ENCODE results near the gene C9orf72.

The C9orf72 gene

DNA sequence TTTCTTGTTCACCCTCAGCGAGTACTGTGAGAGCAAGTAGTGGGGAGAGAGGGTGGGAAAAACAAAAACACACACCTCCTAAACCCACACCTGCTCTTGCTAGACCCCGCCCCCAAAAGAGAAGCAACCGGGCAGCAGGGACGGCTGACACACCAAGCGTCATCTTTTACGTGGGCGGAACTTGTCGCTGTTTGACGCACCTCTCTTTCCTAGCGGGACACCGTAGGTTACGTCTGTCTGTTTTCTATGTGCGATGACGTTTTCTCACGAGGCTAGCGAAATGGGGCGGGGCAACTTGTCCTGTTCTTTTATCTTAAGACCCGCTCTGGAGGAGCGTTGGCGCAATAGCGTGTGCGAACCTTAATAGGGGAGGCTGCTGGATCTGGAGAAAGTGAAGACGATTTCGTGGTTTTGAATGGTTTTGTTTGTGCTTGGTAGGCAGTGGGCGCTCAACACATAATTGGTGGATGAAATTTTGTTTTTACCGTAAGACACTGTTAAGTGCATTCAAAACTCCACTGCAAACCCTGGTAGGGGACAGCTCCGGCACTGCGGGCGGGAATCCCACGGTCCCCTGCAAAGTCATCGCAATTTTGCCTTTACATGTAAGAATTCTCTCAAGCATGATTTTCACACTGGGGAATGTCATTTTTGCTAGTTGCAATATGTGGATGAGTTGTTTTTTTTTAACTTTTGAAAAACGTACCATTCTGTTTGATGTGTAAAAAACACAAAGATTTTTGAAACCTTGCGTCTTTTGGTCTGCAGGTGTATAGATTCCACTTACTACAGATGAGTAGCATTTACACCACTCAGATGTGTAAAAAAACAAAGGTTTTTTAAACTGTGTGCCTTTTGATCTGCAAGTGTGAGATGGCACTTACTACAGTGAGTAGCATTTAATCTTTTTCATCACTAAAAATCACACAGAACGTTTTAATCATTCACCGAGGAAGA lies 631 bp upstream of the C9orf72 start:
- DNase-seq, result peak; percentile 97 to 98

DNA sequence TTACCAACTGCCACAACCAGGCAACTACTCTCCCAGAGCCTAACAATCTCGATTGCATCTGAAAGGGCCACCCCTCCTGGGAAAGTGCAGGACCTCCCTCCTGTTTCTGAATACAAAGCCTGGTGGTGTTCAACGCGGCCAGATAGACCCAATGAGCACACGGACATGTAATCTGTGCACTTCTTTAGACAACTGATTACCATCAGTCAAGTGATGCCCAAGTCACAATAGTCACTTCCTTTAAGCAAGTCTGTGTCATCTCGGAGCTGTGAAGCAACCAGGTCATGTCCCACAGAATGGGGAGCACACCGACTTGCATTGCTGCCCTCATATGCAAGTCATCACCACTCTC lies 739 bp downstream of the C9orf72 start:
- peak in 1 of 2 donors; percentile 70 for DNase-seq

DNA sequence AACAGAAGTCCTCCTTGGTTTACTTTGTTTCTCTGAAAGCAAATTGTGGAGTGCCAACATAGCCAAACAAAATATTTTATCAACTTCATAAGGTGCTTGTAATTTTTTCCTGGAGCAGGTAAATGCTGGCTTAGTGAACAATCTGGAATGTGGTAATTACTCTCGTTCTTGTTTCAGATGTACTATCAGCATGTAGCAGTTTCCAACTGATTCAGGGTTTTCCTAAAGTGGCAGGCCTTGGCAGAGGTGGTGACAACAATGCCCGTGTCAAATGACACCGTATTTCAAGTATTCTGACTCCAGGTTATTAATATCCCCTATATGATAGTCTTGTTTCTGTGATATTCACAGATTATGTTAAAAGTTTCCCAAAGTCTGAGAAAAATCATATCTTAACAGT lies 1.2 kb downstream of the C9orf72 start:
- DNase-seq, result no peak

DNA sequence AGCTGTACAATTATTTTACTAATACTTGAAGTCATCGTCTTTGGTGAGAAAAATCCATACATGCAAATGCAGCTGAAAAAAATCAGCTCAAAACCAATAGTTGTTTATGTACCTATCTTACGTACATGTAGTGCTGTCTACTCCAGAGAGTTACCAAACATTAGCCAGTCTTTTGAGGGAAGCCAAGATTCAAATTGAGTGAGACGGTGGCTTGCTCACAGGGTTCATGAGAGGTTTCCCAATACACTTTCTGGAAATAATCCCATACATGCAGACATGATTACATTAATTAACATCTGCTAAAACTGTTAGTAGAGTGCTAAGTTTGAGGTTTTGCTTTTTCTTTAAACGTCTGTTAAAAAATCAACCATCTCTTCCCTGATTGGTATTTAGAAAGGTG lies 2.3 kb downstream of the C9orf72 start:
- DNase-seq, result no peak

DNA sequence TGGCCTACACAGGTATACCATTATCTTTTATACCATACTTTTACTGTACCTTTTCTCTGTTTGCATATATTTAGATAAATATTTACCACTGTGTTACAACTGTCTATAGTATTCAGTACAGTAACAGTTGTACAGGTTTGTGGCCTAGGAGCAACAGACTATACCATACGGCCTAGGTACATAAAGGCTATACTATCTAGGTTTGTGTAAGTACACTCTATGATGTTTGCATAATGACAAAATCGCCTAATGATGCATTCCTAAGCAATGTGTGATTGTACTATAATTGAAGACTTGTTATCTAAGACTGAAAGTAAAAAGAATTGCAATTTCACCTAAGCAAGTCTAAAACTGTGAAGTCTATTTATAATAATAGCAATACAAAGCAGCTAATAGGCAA lies 3.9 kb downstream of the C9orf72 start:
- no peak for DNase-seq

DNA sequence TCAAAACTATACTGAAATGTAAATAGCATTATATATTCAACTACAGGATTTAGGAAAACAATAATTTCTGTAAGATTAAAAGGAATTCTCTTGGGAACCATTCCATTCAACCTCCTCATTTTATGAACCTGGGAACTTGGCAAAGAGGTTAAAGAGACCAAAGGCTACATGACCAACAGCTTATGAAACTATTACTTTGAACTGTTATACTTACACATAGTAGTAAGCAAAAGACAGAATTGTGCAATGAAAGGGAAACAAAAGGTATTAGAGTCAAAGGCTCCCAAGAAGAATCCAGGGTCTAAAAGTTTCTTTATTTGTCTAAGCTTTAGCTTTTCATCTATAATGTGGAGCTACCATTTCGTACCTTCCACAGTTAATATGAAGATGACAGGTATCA lies 7.2 kb downstream of the C9orf72 start:
- no peak for DNase-seq

DNA sequence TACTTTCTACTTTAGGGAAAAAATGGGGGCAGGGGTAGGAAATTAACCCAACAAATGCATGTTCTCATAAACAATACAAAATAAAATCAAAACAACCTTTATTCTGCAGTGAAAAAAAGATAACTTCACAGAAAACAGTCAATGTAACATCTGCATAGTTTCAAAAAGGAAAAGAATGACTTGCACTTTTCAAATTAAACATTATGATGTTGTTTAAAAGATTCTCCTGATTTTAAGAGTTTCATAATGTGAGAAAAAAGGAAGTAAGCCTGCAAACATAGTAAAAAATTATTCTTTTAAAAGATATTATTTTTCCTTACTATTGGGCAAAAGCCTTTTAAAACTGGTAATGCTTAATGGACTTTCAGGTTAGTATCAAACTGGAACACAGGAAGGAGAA lies 7.6 kb downstream of the C9orf72 start:
- peak in 1 of 2 donors; percentile 13 for DNase-seq

DNA sequence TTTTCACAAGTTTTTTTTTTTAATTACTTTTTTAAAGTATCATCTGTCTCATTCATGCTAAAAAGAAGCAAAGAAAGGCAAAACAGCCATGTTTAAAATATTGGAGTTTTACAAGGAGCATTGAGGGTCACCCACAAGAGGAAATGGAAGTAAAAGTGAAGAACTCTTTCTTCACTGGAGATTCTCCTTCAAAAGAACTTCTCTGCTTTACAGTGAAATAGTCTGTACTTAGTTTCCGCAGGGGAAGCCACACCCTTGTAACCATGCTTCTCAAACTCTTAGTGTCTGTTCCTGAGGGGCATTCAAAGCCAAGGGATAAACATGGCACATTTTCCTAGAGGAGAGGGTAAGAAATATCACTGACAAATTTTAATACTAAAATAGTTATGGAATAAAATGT lies 8.6 kb downstream of the C9orf72 start:
- DNase-seq, result no peak

DNA sequence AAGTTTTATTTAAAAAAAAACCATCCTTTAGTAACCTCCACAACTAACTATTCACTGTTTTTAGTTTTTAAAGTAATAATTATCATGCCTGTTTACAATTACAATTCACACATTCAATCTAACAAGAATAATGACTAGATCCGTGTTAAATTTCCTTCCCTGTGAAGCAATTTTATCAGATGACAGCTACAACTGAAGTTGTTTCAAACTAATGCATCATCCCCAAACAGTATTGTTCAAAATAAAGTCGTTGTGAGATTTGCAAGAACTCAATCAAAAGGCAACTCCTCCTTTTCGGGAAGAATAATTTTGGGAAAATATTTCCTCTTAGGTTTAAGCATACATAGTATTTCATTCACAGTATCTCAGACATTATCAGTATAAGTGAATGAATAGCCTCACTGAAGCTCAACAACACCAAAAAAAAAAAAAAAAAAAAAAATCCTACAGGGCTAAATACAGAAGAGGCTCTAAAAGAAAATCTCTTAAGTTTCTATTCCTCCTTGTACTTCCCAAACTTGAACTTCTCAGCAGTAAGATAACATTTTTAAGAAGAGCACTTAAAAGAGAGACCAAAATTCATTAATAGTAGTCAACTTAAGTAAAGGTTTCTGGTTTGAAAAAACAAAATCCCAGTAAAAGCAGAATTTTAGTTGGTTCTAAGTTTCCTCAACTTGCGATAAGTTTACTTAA lies 9.4 kb downstream of the C9orf72 start:
- DNase-seq, result no peak

DNA sequence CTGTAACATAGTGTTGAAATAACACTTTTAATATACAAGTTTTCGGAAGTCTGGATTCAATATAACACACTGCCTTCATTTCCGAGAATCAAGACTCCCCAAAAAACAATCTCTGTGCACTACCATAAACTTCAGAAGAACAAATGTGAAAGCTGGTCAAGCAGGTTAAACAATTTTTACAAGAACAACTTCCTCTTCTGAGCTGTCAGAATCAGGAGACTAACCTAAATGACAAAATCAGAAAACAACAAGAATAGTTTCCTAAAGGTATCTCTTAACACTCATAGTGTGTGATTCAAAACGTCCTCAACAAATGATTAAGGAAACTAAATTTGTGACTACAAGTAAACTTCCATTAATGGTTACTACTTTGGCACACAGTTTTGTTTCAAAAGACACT lies 11.6 kb downstream of the C9orf72 start:
- DNase-seq, result peak in 1 of 2 donors; percentile 4

DNA sequence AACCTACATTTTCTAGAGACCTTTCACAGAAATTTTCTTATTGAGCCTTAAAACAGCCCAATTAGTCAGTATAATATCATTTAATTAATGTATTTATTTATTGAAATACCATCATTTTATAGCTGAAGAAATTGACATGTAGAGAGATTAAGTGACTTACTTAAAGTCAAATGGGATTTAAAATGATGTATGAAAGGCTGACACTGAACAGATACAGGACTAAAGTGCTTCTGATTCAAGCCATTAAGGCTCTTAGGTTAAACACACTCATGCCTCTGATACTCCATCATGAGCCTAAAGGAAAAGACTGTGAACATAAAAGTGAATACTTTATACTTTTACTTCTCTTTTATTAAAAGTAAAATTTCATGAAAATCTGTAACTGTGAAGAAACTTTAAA lies 12.8 kb downstream of the C9orf72 start:
- no peak for DNase-seq

DNA sequence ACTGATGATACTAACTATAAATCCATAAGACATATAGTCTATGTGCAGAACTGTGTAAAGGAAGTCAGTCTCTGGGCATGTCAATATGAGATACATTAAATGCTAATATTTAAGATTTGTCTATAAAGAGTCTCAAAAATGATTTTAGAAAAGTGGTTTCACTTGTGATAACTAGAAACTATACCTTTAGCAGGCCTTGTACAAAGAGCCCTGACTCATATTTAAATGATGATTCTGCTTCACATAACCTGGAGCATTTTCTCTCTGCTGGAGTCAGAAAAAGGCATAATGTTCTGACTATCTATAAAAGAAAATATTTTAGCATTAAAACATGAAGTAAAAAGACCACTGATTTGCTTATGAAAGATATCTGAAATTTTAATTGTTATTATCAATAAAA lies 15.0 kb downstream of the C9orf72 start:
- no peak for DNase-seq

DNA sequence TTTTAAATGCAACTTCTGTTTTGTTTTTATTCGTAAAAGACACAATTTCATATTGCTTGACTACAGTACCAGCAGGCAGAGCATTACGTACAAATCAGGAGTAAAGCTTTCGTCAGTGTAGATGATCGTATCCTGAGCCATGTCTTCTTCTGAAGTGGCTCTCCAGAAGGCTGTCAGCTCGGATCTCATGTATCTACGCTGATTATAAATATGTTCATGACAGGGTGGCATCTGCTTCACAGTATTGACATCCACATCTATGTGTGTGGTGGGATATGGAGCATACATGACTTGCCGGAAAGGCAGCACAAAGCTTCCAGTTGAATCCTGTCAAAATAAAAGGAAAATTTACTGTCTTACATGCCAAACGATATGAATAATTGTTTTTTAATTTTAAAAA lies 16.8 kb downstream of the C9orf72 start:
- DNase-seq, result no peak

DNA sequence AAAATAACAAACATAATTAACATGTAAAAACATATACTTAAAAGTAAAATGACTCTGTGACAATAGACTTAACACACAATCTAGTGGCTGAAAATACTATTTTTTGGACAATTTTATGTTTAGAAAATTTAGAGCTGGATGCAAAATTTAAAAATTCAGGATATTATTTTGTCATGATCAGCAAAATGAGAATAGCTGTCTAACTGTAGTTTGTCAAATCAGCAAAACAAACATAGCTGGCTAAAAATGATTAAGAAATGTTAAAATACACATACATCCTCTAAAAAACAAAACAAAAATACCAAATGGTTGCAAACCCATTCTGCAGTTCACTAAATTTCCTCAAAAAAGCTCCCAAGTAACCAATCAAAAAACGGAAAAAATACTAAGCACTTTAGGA lies 18.6 kb downstream of the C9orf72 start:
- DNase-seq, result no peak

DNA sequence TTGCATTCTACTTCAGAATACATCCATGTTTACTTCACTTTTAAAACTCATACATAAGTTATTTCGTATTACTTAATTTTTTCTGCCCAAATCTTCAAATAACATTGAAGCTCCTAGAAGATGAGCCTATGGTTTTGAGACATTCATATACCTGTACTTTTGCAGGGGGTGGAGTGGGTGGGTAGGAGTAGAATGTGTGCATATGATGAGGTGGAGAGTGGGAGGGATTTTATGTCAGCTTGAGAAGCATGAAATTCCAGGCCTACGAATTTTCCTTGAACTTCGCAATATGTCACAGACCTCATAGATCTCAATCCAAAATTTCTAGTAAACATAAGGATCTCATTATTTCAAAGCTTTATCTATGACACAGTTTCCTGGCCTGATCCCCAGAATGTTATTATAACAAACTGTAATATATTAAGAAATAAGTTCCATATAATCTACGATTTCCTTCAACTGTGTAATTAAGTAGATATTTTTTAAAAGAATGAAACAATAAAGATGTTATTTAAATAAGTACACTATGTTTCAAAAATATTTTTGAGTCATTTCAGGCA lies 24.0 kb downstream of the C9orf72 start:
- no peak for DNase-seq

DNA sequence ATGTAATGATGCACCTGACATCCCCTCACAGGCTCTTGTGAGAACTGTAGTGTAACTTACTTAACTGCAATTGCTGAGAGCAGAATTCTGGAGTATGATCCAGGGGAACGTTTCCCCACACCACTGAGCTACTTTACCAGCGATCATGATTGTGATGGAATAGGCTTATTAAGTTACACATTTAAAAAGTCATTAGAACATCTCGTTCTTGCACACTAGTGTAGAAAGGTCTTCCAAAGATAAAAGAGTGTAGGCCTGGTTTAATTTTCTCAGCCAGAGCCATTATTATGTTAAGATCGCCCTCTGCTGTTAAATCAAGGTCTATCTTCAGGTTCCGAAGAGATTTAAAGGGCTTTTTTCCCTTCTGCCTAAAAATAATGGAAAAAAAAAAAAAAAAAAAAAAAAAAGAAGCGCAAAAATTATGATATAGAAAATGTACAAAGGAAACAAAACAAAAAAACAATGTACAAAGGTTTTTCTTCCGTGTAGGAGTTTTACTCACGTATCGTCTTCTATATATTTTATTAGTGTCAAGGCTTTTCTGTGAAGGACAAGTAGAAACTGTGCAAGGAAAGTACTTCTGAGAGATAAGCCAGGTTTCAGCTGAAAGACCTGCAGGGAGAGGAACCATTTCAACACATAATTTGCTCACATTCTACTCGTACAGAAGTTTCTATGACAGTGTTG lies 25.1 kb downstream of the C9orf72 start:
- DNase-seq, result peak in 1 of 2 donors; percentile 20

DNA sequence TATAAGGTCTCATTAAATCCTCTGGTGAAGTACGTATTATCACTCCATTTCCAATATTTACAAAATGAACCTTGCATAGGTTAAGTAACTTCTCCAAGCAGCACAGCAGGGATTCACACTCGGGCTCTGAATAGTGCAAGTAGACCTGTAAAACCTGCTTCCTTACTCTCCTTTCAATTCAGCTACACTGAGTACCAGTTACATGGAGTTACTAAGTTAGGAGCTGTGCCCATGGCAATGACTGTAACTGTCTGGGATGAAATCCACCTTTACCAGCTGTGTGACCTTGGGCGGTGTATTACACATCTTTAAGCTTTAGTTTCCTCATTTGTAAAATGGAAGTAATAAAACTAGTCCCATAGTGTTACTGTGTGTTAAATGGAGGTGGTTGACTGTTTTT lies 27.8 kb downstream of the C9orf72 start:
- DNase-seq, result no peak

DNA sequence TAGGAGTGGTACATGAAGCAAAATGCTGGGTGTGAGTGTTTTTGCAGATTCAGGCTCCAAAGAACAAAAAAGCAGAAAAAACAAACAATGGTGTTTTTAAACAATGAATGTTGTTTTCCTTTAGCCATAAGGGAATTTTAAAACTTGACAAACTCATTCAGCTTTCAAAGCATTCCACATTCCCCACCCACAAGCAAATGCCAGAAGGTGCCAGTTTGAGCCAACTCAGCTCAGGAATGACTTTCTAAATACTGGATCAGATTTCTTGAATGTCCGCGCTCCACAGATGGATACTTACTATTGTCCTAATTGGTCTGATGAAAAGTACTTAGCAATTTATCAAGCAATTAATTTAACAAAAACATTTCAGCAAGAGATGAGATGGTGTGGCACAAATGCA lies 30.8 kb downstream of the C9orf72 start:
- no peak for DNase-seq

DNA sequence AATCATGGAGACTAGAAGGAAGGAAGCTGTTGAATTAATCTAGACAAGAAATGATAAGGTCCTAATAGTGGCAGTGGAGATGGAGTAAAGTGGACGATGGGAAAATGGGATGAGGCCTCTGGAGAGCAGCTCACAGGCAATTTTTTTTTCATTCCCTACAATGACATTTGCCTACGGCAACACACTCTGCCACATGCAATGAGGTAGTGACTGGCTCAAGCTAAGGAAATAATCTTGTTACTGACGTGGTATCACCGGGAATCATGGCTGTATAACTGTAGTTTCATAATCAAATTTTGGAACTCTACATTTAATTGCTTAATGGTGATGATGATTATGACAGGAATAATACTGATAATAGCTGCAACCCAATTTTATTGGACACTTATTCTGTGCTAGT lies 31.5 kb downstream of the C9orf72 start:
- DNase-seq, result no peak

DNA sequence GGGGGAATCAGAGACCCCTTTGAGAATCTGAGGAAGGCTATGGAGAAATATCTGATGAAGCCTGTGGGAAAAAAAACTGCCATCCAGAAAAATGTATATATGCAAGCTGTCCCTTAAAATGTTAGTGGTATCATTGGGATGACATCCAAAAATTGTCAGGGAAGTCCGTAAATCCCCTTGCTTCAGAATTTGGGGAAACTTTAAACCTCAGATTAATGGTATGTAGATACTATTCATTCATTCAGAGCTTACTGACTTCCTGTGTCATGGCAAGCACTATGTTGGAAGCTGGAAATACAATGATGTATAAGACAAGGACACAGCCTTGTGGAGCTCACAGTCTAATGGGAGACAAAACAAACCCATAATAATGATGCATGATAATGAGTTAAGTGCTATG lies 32.8 kb downstream of the C9orf72 start:
- DNase-seq, result no peak

DNA sequence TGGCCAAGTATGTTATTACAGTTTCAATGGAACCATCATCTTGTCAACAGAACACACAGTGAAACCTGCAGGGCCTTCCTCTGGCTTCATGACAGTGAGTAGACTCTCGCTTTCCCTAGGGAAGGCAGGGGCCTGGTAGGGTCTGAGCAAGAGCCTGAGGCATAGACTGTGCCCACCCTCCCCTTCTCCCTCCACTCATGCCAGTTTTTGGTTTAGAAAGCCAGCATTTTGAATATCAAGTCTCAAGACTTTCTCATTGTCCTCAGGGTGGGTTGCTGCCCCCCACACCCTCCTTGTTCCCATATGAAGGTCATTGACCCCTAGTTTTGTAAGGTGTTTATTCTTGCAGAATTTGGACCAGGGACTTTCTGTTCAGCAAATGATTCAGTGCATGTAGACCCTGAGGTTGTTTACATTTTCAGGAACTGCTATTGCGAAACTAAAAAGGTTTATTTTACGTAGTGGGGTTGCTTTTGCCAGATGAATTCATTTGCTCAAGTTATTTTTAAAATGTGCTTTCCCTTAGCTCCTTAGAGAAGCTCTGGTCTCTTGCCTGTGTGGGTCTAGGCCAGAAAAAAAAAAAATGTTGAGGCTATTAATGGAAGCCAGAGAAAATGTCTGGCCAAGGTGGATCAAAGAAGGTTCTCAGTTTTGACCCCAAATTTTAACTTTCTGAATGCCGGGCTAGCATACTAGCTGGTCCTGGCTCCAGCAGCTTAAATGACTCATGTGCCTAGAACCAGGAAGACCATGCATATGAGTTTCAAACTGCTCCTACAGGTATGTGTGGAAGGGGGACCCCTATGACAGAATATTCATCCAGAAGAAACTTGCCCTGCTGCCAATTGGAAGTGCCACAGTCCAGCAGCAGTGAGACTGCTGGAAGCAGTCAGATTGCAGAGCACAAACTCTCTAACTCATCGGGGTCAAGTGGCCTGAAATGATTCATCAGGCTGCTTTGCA lies 33.5 kb downstream of the C9orf72 start:
- DNase-seq, result peak in 1 of 2 donors; percentile 22

DNA sequence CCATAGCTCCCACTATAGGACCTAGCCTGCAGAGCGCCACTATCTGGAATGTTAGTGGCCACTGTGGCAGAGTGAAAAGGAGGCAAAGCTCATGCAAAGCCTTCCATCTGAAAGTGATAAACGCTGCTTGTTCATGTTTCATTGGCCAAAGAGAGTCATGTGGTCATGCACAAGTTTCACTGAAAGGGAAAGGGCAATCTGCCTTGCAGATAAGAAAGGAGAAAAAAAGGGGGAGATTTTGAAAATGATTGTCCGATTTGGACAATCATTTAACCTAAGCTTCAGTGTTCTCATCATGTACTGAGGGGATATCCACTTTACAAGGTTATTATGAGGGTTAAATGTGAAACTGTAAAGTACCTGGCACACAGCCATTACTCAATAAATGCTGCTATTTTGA lies 34.6 kb downstream of the C9orf72 start:
- no peak for DNase-seq
